Activated B cell treated with CpG ODN at 0.5 μM for 24 hours (primary cell): Measurements from ENCODE around the gene TAF13. TPM values are rescaled to one million over a fixed set of nuclear protein-coding genes. Genes with fewer than 3 reads are reported as not detected.

Experiments
- ATAC-seq: fragments of 200-7000 bp; cut with Tn5 transposase; one replicate; pipeline ENCODE4 v1.10.0; 2021; ENCODE audit warnings: low read depth, mild to moderate bottlenecking, moderate library complexity
- CTCF ChIA-PET: fragments of 350-600 bp; sonication (Branson Sonifier 250); formaldehyde crosslinking; loops from one replicate; lab custom pipeline; 2021; ENCODE audit warnings: antibody characterized with exemption; lab: Charles Lee
- POLR2A ChIA-PET: fragments of 350-600 bp; sonication (Branson Sonifier 250); formaldehyde crosslinking; loops from one replicate; lab custom pipeline; 2021; ENCODE audit warnings: antibody characterized with exemption; lab: Charles Lee
- DNase-seq: peaks from one replicate; pipeline ENCODE4 v3.0.0; 2022
- H3K27ac Mint-ChIP-seq: one replicate; pipeline ENCODE4 v1.8.0; 2020; ENCODE audit warnings: mixed read lengths
- H3K27me3 Mint-ChIP-seq: one replicate; pipeline ENCODE4 v1.8.0; 2021; ENCODE audit warnings: mixed read lengths
- H3K36me3 Mint-ChIP-seq: one replicate; pipeline ENCODE4 v1.8.0; 2021; ENCODE audit warnings: low read depth, mixed read lengths
- H3K4me1 Mint-ChIP-seq: one replicate; pipeline ENCODE4 v1.8.0; 2021; ENCODE audit warnings: mixed read lengths
- H3K4me3 Mint-ChIP-seq: one replicate; pipeline ENCODE4 v1.8.0; 2020; ENCODE audit warnings: mild to moderate bottlenecking, mixed read lengths
- H3K9me3 Mint-ChIP-seq: one replicate; pipeline ENCODE4 v1.8.0; 2020; ENCODE audit warnings: mixed read lengths
- intact Hi-C: fragments of 100-400 bp; cut with micrococcal nuclease; formaldehyde crosslinking; loops from one replicate; pipeline ENCODE4 v1.15.1; 2024
- total RNA-seq: library from RNA; stranded (reverse); gene quantifications from 2 replicates; pipeline ENCODE4 v1.2.3, GENCODE V29; 2022
- TF ChIP-seq, protein P1 (sequence below): fragments of 200-600 bp; IDR thresholded peaks from one replicate; pipeline ENCODE4 v1.8.0; 2022; ENCODE audit warnings: antibody characterized with exemption, mild to moderate bottlenecking

Gene TAF13
- total RNA-seq, 1 donor from 2014 or later, result 18.5 TPM

DNA sequence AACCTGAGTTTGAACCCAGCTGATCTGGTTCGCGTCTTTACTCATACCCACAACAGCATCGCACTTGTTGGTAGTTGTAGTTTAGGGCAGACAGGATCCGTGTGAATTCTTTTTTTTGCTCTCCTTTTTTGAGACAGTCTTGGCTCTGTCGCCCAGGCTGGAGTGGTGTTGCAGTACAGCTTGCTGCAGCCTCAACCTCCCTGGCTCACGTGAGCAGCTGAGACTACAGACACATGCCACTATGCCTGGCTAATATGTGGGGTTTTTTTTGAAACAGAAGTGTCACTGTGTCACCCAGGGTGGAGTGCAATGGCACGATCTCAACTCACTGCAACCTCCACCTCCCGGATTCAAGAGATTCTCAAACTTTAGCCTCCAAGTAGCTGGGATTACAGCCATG is 7.9 kb downstream of the TAF13 start:
- intact Hi-C loops, result no loop called here
- POLR2A ChIA-PET, result no interaction called here
- ATAC-seq (no peak), DNase-seq (no peak)
- Mint-ChIP-seq H3K4me3 (no peak overlapping the region), H3K4me1 (no peaks in the 10 kb centered on the region), H3K9me3 (no peaks in the 10 kb centered on the region), H3K36me3 (peaks cover 44% of the 10 kb centered on the region), H3K27ac (no peak overlapping the region), H3K27me3 (no peaks in the 10 kb centered on the region)
- TF ChIP-seq, protein P1, sequence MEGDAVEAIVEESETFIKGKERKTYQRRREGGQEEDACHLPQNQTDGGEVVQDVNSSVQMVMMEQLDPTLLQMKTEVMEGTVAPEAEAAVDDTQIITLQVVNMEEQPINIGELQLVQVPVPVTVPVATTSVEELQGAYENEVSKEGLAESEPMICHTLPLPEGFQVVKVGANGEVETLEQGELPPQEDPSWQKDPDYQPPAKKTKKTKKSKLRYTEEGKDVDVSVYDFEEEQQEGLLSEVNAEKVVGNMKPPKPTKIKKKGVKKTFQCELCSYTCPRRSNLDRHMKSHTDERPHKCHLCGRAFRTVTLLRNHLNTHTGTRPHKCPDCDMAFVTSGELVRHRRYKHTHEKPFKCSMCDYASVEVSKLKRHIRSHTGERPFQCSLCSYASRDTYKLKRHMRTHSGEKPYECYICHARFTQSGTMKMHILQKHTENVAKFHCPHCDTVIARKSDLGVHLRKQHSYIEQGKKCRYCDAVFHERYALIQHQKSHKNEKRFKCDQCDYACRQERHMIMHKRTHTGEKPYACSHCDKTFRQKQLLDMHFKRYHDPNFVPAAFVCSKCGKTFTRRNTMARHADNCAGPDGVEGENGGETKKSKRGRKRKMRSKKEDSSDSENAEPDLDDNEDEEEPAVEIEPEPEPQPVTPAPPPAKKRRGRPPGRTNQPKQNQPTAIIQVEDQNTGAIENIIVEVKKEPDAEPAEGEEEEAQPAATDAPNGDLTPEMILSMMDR, result no peak
- CTCF ChIA-PET, result no interaction called here

DNA sequence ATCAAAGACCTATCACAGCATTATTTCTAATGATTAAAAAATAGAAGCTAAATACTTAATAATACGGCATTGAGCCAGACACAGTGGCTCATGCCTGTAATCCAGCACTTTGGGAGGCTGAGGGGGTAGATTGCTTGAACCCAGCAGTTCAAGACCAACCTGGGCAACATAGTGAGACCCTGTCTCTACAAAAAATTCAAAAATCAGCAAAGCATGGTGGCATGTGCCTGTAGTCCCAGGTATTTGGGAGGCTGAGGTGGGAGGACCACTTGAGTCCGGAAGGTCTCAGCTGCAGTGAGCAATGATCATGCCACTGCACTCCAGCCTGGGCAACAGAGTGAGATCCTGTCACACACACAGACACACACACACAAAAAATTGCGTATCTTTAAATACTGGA is 10.7 kb downstream of the TAF13 start:
- ATAC-seq, result no peak
- ChIA-PET POLR2A (interaction anchor here (1.3 kb wide), 1 partner anchor 35 kb away, joined by 4 read pairs; no protein-coding TSS in a partner anchor), CTCF (no interaction called here)
- Mint-ChIP-seq H3K27ac (no peak overlapping the region), H3K27me3 (no peaks in the 10 kb centered on the region), H3K4me1 (no peaks in the 10 kb centered on the region), H3K9me3 (no peaks in the 10 kb centered on the region), H3K36me3 (peaks cover 44% of the 10 kb centered on the region), H3K4me3 (no peak overlapping the region)
- no peak for DNase-seq
- TF ChIP-seq, protein P1, result no peak
- intact Hi-C loops, result no loop called here

DNA sequence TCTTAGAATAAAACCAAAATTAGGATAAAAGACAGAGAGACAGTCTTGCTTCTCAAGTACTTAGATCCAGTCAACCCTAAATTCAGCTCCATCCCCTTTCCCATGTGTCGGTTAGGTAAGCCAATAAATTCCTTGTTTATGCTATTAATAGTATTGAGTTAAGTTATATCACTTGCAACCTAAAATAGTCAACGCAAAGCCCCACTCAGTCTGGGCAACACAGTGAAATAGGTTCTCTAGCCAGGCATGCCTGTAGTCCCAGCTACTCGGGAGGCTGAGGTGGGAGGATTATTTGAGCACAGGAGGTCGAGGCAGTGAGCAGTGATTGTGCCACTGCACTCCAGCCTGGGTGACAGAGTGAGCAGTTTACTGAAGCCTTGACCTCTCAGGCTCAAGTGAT is 14.6 kb downstream of the TAF13 start:
- Mint-ChIP-seq H3K4me1 (no peaks in the 10 kb centered on the region), H3K4me3 (no peak overlapping the region), H3K27me3 (no peaks in the 10 kb centered on the region), H3K27ac (no peak overlapping the region), H3K9me3 (no peaks in the 10 kb centered on the region), H3K36me3 (peaks cover 26% of the 10 kb centered on the region)
- ChIA-PET CTCF (no interaction called here), POLR2A (interaction anchor here (0.6 to 0.7 kb wide), 2 partner anchors 19 to 228 kb away, joined by 3 to 5 read pairs; partner anchors contain the start of gene WDR47)
- DNase-seq (no peak), ATAC-seq (no peak)
- TF ChIP-seq, protein P1, result no peak
- intact Hi-C loops, result no loop called here

DNA sequence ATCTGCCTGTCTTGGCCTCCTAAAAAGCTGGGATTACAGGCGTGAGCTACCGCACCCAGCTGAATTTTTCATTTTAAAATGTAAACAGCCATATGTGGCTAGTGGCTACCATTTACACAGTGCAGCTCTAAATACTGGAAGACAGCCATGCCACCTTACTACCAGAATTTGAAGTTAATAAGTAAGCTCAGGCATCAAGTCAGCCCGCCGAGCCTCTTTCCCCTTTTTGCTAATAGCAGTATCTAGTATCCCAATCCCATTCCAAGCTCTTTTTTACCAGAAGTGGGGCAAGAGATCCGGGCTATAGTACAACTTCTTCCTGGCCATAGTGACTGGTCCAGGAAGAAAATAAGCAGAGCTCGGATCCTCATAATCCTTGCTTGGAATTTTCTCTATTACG is 15.1 kb downstream of the TAF13 start:
- ATAC-seq (no peak), DNase-seq (no peak)
- no peaks in the 10 kb centered on the region for H3K9me3 Mint-ChIP-seq
- TF ChIP-seq, protein P1, result no peak
- H3K27me3 Mint-ChIP-seq, result no peaks in the 10 kb centered on the region
- intact Hi-C loops, result no loop called here
- no peak overlapping the region for H3K4me3 Mint-ChIP-seq
- no peak overlapping the region for H3K27ac Mint-ChIP-seq
- H3K4me1 Mint-ChIP-seq, result no peaks in the 10 kb centered on the region
- ChIA-PET CTCF (no interaction called here), POLR2A (interaction anchor here (0.6 to 0.7 kb wide), 2 partner anchors 19 to 229 kb away, joined by 3 to 5 read pairs; partner anchors contain the start of gene WDR47)
- peaks cover 24% of the 10 kb centered on the region for H3K36me3 Mint-ChIP-seq

DNA sequence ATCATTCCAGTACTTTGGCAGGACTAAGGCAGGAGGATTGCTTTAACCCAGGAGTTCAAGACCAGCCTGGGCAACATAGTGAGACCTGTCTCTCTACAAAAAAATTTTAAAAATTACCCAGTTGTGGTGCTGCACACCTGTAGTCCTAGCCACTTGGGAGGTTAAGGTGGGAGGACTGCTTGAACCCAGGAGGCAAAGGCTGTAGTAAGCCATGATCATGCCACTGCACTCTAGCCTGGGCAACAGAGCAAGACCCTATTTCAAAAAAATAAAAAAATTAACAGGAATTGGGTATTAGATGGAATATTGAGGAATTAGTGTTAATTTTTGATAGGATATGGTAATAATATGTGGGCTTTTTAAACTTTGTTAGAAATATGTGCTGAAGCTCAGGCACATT is 16.8 kb downstream of the TAF13 start:
- ATAC-seq (no peak), DNase-seq (no peak)
- intact Hi-C loops, result no loop called here
- POLR2A ChIA-PET, result no interaction called here
- no peaks in the 10 kb centered on the region for H3K27me3 Mint-ChIP-seq
- TF ChIP-seq, protein P1, result no peak
- H3K9me3 Mint-ChIP-seq, result no peaks in the 10 kb centered on the region
- no peaks in the 10 kb centered on the region for H3K4me1 Mint-ChIP-seq
- peaks cover 13% of the 10 kb centered on the region for H3K36me3 Mint-ChIP-seq
- H3K4me3 Mint-ChIP-seq, result no peak overlapping the region
- no peak overlapping the region for H3K27ac Mint-ChIP-seq
- CTCF ChIA-PET, result no interaction called here
